ENCODE data around the gene CADPS2. TPM values are rescaled to one million over a fixed set of nuclear protein-coding genes. Genes with fewer than 3 reads are reported as not detected.

Gene CADPS2
- total RNA-seq, 1 donor from 2014 or later: 19.1 TPM

DNA sequence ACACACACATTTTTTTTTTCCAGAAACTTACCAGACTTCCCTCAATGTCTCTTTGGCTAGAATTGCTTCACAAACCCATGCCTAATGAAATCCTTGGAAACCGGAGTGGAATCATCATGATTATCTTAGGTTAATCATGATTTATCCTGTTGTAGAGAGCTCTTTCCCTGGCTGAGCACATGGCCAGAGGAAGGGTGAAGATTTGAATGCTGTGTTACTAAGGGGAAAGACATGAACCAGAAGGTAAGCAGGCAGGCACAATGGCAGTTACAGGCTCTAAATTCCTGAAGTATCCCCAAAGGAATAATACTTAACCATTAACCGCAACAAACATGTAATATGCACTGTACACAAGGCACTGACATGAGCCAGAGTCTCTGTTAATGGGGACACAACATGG is 179.4 kb downstream of the CADPS2 start:
- Mint-ChIP-seq H3K27me3 (ENCODE audit: insufficient read depth, low read depth) (no peaks in the 10 kb centered on the region), H3K9me3 (no peaks in the 10 kb centered on the region), H3K4me3 (no peak overlapping the region), H3K27ac (no peak overlapping the region), H3K36me3 (peaks cover 4% of the 10 kb centered on the region), H3K4me1 (no peaks in the 10 kb centered on the region)
- Histone ChIP-seq H3K4me1 (no peaks in the 10 kb centered on the region), H3F3A (ENCODE audit: low read depth) (peaks cover 11% of the 10 kb centered on the region), H3K4me3 (no peak overlapping the region), H3K4me2 (no peak overlapping the region), H3K27me3 (no peaks in the 10 kb centered on the region), H3K27ac (no peak overlapping the region), H2AFZ (replicated peaks) (no peak overlapping the region), H3K79me2 (ENCODE audit: low read depth) (no peaks in the 10 kb centered on the region), H3K9ac (no peak overlapping the region), H4K20me1 (ENCODE audit: low read depth) (no peaks in the 10 kb centered on the region), H3K36me3 (no peaks in the 10 kb centered on the region), H3K9me3 (ENCODE audit: low read depth) (no peaks in the 10 kb centered on the region)
- no peak for TF ChIP-seq EZH2 (IDR thresholded peaks at IDR 0.05)
- TF ChIP-seq, protein P1, sequence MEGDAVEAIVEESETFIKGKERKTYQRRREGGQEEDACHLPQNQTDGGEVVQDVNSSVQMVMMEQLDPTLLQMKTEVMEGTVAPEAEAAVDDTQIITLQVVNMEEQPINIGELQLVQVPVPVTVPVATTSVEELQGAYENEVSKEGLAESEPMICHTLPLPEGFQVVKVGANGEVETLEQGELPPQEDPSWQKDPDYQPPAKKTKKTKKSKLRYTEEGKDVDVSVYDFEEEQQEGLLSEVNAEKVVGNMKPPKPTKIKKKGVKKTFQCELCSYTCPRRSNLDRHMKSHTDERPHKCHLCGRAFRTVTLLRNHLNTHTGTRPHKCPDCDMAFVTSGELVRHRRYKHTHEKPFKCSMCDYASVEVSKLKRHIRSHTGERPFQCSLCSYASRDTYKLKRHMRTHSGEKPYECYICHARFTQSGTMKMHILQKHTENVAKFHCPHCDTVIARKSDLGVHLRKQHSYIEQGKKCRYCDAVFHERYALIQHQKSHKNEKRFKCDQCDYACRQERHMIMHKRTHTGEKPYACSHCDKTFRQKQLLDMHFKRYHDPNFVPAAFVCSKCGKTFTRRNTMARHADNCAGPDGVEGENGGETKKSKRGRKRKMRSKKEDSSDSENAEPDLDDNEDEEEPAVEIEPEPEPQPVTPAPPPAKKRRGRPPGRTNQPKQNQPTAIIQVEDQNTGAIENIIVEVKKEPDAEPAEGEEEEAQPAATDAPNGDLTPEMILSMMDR (IDR thresholded peaks at IDR 0.05): no peak
- no peak for TF ChIP-seq EZH2phosphoT487 (IDR thresholded peaks at IDR 0.05)
- DNase-seq (ENCODE audit: low spot score): no peak

DNA sequence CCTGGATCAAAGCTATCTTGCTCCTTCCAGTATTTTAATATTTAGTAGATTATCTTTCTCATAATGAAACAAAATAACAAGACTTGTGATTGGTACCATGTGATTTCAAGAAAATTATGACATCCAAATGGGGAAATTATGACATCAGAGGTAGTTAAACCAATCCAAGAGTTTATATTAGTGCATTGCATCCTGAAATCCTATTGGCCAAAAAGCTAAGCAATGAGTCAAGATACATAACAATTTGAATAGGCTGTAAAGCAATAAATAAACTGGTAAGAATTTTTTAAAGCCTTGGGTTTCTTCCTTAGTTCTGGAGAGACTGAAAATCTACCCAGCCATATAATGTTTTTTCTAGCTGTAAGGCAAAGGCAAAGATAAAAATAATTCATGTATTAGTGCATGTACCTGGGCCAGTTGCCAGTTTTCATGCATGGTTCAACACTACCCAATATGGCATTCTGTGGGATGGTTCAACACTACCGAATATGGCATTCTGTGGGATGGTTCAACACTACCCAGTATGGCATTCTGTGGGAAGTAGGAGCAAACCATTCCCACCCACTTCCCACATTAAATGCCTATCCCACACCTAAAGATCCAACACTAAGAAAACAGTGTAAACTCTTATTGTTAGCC is 183.3 kb downstream of the CADPS2 start, which contains the start of gene RNF148:
RNF148 (minus strand) TSS at position 51 of the 639 bp plus-strand sequence. CDS start 172 bp downstream, outside the sequence.
- peaks cover 11% of the 10 kb centered on the region for H3F3A ChIP-seq (ENCODE audit: low read depth)
- Mint-ChIP-seq H3K27me3 (ENCODE audit: insufficient read depth, low read depth) (no peaks in the 10 kb centered on the region), H3K4me1 (no peaks in the 10 kb centered on the region), H3K9me3 (no peaks in the 10 kb centered on the region), H3K36me3 (peaks cover 6% of the 10 kb centered on the region), H3K4me3 (no peak within 1 kb of the TSS), H3K27ac (no peak within 1 kb of the TSS)
- H3K4me3 ChIP-seq: no peak within 1 kb of the TSS
- H4K20me1 ChIP-seq (ENCODE audit: low read depth): no peaks in the 10 kb centered on the region
- H3K9me3 ChIP-seq (ENCODE audit: low read depth): no peaks in the 10 kb centered on the region
- H3K79me2 ChIP-seq (ENCODE audit: low read depth): no peaks in the 10 kb centered on the region
- DNase-seq (ENCODE audit: low spot score): no peak
- no peak within 1 kb of the TSS for H3K4me2 ChIP-seq
- no peak within 1 kb of the TSS for H2AFZ ChIP-seq (replicated peaks)
- H3K27ac ChIP-seq: no peak within 1 kb of the TSS
- no peaks in the 10 kb centered on the region for H3K4me1 ChIP-seq
- no peaks in the 10 kb centered on the region for H3K36me3 ChIP-seq
- no peak within 1 kb of the TSS for H3K9ac ChIP-seq
- no peaks in the 10 kb centered on the region for H3K27me3 ChIP-seq
- TF ChIP-seq EZH2phosphoT487 (IDR thresholded peaks at IDR 0.05) (no peak), EZH2 (IDR thresholded peaks at IDR 0.05) (no peak)
- TF ChIP-seq, protein P1 (IDR thresholded peaks at IDR 0.05): no peak

DNA sequence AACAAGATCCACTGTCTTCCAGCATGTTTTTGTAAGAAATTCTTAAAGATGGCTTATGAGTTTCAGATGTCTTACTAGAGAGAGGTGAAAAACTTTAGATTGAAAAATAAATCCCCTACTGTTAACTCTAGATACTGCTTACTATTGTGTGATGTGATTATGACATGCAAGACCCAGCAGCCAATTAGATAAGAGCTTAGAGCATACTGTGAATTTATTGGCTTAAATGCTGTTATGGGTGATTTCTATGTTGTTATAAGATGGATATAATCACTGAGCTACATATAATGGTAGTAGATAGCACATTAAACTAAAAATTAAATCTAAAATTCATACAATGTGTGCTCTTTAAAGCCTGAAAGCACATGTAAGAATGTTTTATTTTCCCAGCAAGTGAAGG is 187.2 kb downstream of the CADPS2 start, which contains the start of gene RNF133:
RNF133 (minus strand) TSS at position 101 of the 400 bp plus-strand sequence. CDS start 199 bp downstream, outside the sequence.
- H3K27ac ChIP-seq: no peak within 1 kb of the TSS
- H3K27me3 ChIP-seq: no peaks in the 10 kb centered on the region
- Mint-ChIP-seq H3K4me1 (peaks cover 20% of the 10 kb centered on the region), H3K27me3 (ENCODE audit: insufficient read depth, low read depth) (no peaks in the 10 kb centered on the region), H3K9me3 (no peaks in the 10 kb centered on the region), H3K4me3 (no peak within 1 kb of the TSS), H3K27ac (no peak within 1 kb of the TSS), H3K36me3 (peaks cover 6% of the 10 kb centered on the region)
- H2AFZ ChIP-seq (replicated peaks): no peak within 1 kb of the TSS
- H3K4me3 ChIP-seq: no peak within 1 kb of the TSS
- H3K79me2 ChIP-seq (ENCODE audit: low read depth): no peaks in the 10 kb centered on the region
- TF ChIP-seq, protein P1 (IDR thresholded peaks at IDR 0.05): no peak
- TF ChIP-seq EZH2phosphoT487 (IDR thresholded peaks at IDR 0.05): no peak
- TF ChIP-seq EZH2 (IDR thresholded peaks at IDR 0.05): no peak
- no peaks in the 10 kb centered on the region for H3K36me3 ChIP-seq
- H3K4me1 ChIP-seq: peaks cover 28% of the 10 kb centered on the region
- no peaks in the 10 kb centered on the region for H4K20me1 ChIP-seq (ENCODE audit: low read depth)
- no peaks in the 10 kb centered on the region for H3K9me3 ChIP-seq (ENCODE audit: low read depth)
- H3K4me2 ChIP-seq: no peak within 1 kb of the TSS
- no peak for DNase-seq (ENCODE audit: low spot score)
- H3F3A ChIP-seq (ENCODE audit: low read depth): peaks cover 5% of the 10 kb centered on the region
- H3K9ac ChIP-seq: no peak within 1 kb of the TSS

All from neural progenitor cell (in vitro differentiated cells).